HG03175 (cell line): ENCODE data around the gene SERTAD4.

Experiments
- ATAC-seq: cut with Tn5 transposase; IDR thresholded peaks from one replicate; pipeline ENCODE4 v1.9.1; 2021; ENCODE audit warnings: mild to moderate bottlenecking, moderate library complexity; ENCODE audit not compliant: unreplicated experiment

SERTAD4 gene

DNA sequence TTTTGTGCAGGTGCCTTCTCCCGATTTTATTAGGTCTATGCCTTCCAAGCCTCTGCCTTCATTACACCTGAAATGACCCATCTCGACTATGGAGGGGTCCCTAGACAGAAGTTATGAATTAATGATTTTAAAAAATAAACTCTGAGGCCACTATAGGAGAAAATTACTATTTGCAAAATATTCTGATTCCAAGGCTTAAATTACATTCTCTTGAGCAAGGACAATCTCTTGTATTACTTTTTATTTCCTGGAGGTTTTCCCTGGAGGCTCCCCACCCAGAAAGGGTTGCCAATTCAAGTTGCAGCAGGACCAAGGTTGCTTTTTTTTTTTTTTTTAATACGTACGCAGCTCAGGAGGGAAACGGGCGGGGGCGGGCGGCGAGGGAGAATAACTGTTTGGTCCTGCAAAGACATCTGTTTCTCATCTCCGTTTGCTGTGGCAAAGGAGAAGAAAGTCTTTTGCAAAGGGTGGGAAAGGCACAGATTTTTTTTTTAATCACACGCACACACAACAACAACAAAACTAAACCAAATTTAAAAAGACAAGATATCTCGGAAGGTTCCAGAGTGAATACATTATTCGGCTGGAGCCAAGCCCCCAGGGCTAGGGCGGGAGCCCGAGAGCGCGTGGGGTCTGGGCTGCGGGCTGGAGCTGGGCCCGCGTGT, 618 bp upstream of the SERTAD4 start:
- no peak for ATAC-seq

- no peak for ATAC-seq
Measured at GRCh38 chr1:210233216-210233494, 559 bp downstream of the SERTAD4 start.

DNA sequence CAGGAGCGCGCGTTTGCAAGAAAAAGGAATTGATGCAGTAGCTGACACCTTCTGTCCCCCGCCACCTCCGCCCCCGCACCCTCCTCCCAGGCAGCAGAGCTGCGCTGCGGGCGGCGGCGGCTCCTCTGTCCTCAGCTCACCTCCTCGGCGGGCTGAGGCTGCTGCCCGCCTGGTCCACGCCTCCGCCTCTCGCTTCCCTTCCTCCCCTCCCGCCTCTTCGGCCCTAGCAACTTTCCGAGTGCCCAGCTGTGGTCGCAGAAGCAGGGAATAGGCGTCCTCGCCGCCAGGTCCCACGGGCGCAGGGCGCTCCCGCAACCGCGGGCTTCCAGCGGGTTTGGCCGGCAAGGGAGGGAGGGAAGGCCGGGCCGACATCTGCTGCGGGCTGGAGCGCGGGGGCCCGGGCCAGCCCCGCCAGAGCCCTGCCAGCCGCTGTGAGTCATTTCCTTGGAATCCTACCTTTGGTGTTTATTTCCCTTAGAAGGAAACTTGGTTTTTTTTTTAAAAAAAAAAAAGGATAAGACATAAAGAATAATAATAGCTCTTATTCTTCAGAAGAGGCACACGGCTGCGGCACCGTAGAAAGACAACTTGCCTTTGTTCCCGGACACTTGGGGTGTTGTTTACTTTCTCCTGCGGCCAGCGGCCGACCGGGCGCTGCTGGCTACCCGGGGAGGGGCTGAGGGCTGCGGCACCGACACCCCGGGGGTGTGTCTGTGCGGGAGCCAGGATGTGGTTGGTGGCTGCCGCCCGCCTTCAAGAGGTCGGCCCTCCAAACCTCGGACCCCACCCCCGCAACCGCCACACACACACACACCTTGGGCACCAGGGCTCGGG, 1.1 kb downstream of the SERTAD4 start:
- ATAC-seq = no peak

GRCh38 chr1:210234329-210234757, 1.7 kb downstream of the SERTAD4 start:
- no peak for ATAC-seq

- ATAC-seq = no peak
Measured at GRCh38 chr1:210235363-210236053, 2.9 kb downstream of the SERTAD4 start.

DNA sequence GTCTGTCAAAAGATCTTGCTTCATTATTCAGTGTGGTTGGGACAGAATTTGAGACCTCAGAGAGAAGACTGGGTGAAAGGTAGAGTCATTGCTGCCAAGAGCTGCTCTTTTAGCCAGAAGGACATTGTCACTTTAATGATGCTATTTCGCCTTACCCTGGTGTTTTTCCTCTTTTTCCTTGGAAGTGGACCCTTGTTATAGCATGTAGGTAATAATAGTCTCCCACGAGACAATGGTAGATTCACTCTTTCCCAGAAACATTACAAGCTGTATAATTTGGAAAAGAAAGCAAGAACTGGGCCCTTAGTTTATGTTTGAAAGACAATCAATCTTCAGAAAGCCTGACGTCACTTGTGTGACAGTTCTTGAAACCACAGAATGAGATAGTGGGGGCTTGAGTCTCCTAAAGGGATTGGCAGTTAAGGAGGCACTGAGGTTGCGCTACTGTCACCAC, 3.8 kb downstream of the SERTAD4 start:
- ATAC-seq = no peak

- ATAC-seq = no peak
Measured at GRCh38 chr1:210236840-210237409, 4.3 kb downstream of the SERTAD4 start.

DNA sequence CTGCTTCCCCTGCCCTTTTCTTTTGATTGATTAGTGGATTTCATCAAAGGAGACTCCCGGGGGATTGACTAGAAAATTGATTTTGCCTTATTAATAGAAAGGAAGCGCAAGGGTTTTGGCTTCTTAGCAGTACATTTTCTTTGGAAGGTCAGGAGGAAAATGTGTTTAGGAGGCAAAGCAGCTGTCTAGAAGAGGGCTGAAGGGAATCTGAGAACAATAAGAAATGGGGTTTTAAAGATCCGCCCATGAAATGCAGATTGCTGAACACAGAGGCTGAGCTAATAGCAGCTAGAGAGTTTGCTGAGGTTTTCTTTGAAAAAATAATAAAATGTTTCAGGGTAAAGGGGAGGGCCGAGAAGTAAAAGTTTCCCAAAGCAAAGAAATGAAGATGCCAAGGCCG, 4.9 kb downstream of the SERTAD4 start:
- ATAC-seq = no peak

GRCh38 chr1:210237981-210238380, 5.4 kb downstream of the SERTAD4 start:
- no peak for ATAC-seq

- ATAC-seq = no peak
Measured at GRCh38 chr1:210239349-210240111, 6.9 kb downstream of the SERTAD4 start.

- ATAC-seq = no peak
Measured at GRCh38 chr1:210241121-210241520, 8.5 kb downstream of the SERTAD4 start.

GRCh38 chr1:210244746-210245367, 12.3 kb downstream of the SERTAD4 start:
- no peak for ATAC-seq

GRCh38 chr1:210246447-210246846, 13.9 kb downstream of the SERTAD4 start:
- ATAC-seq = peak; percentile 59

DNA sequence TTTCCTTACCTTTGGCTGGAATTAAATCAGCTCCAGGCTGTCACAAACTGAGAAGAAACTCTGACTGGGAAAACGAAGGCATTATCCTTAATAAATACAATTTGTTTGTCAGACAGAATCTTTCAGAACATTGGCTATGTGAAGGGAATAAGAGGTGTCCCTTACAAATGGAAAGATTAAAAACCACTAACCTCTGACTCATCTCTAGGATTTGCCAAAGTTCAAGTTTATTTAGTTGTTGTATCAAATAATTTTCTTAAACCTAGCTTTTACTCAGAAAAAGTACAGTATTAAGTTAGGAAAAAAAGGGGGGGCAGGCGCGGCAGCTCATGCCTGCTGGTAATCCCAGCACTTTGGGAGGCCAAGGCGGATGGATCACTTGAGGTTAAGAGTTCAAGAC, 15.7 kb downstream of the SERTAD4 start:
- no peak for ATAC-seq

GRCh38 chr1:210250665-210250997, 18.0 kb downstream of the SERTAD4 start:
- no peak for ATAC-seq

DNA sequence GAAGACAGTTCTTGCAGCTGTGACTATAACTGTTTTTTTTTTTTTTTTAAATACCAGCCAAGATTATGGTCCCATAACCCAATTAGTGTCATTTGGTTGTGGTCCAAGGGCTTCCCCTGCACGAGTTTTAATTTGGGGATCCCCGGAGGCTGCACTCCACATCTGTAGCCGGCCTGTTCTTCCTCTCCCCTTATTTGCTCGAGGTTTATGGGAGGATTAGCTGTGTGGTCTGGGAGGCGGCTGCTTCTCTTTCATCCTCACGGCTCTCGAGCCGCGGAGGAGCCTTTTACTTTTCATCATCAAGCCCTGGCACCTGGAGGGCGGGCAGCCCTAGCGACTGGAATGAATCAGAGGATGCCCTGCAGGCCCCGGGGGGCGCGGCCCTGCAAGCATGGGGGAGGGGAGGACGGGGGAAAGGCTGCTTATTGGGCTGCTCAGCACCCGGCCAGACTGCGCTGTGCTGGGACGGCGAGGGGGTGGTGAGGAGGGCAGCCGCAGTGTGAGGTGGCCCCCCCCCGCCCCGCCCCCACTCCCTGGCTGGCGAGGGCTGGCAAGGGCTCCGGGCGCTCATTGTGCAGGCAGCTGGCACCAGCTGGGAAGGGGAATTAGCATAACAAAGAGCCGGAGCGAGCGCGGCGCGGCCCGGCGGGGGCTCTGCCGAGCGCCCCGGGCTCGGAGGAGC, 18.5 kb downstream of the SERTAD4 start:
- no peak for ATAC-seq

DNA sequence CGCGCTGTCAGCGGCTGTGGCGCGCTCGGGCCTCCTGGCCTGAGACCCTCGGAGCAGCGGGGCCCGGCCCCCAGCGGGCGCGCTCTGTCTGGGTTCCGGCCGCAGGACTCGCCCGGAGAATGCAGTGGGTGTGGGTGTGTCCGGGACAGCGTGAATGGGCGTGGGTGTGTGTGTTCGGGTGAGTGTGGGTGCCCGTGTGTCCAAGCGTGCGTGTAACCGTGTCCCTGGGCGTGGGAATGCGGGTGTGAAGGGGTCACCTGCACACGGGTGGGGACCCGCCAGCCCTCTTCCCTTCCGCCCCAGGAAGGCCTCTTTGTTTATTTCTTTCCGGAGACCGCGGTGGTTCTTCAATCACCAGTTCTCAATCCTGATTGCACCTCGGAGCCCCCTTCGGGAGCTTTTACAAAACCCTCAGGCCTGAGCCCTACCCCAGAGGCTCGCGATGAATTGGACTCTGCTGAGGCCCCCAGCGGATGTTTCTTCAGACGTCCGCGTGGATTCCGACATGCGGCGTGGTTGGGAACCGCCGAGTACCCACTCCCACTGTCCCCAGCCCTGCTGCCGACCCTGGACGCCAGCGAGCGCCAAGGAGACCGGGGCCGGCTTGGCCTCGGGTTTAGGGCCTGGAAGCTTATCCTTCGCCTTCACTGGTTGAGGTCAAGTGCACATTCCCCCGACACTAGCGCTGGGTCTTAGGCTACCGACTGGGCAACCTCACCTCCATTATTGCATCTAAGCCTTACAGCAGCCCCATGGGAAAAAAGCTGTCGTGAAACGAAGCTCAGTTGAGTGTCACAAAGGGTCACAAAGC, 19.3 kb downstream of the SERTAD4 start:
- ATAC-seq = no peak

- ATAC-seq = no peak
Measured at GRCh38 chr1:210252621-210253051, 20.0 kb downstream of the SERTAD4 start.

DNA sequence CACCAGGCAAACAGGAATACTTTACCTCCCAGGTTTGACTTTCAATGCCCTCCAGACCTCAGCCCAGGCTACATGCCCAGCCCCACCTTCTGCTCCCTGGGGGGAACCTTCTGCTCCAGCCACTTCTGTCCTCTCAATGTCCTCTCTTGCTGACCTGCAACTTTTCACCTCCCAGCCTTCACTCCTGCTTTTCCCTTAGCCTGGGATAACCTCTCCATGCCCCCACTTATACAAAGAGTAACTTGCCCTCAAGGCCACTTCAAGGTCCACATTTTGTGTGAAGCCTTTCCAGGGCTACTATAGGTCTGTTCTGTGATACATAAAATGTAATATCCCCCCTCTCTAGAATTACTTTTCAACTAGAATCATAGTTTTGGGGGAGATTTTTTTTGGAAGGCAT, 21.7 kb downstream of the SERTAD4 start:
- ATAC-seq = no peak
